NCI-H128 (cell line): Measurements from ENCODE around the gene EFNB1.

Source experiments
- DNase-seq: peaks from one replicate; lab custom pipeline; 2025; ENCODE audit not compliant: unreplicated experiment; lab: John Stamatoyannopoulos, UW

EFNB1 gene

DNA sequence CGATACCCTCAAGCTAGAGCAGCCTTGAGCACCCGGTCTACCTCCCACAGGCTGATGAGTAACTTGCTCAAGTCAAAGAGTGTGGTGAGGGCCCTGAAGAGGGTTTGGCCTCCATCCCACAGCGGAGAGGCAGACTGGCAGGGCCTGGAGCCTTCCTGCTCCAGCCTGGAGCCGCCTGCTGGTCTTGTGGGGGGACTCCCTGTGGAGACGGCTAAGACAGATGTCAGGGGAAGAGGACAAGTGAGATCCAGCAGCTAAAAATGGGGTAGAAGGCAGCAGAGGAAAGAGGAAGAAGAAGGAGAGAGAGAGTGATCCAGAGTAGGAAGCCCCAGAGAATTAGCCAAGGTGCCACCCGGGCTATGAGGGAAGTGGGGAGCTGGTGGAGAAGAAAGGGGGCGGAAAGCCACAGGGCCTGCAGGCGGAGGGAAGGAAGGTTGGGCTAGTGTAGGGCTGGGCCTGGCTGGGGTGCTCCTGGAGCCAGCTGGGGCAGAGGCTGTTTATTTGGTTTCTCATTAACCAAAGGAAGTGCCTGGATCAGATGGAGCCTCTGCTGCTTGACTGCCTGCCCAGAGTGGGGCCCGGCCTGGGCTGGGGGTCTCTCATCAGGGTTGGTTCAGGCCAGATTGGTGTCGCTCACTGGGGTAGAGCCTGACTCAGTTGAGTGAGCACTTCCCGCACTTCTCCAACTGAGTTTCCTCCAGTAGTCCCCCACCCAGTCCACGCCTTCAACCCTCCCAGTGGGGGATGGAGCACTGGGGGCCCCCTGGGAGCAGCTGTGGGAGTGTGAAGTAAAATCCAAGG, 14.2 kb downstream of the EFNB1 start:
- no peak for DNase-seq

DNA sequence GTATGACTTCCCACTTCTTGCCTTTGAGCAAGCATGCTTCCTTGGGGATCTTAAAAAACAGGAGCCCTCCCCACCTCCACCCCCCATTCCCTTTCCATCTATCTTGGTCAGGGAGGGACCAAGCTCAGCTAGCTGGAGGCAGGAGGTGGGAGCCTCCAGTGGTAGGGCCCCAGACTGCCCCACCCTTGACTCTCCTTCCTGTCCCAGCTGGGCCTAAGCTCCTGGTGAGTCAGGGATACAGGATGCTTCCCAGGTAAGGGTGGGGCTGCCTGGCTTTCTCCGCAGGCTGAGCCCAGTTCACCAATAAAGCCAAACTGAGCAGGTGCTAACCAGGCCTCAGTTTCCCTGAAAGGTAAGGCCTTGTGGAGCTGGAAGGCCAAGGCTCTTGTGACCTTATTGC, 15.2 kb downstream of the EFNB1 start:
- DNase-seq = no peak

DNA sequence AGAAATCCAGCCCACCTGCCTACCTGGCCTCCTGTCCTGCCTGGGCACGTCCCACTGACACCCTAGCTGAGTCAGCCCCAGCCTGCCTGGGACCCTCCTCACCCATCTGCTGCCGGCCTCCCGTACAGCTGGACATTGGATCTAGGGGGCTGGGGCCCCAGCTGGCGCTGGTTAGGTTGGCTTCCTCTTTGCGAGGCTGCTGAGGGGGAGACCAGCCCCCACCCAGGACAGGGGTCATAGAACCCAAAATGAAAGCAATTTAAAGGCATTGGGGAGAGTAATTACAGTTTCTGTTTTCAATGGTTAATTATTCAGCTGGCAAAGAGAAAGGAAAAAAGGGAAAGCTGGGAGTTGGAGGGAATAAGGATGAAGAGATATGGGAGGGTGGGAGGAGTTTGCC, 15.8 kb downstream of the EFNB1 start:
- DNase-seq = no peak

DNA sequence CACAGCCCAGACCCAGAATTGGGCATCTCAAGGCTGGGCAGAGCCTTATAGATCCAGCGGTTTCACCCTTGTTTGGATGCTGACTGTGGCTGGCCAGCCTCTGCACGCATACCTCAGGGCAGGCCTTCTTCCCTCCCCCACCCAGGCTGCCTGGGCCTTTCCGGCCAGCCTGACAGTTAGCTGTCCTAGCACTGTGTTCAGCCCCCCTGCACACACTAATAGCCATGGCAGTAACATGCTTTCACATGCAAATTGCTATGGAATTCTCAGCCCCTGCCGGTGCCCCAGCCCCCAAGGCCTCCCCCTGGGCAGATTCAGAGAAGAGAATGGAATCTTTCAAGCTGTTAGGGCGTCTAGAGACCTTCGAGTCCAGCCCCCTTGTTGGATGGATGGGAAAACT, 17.7 kb downstream of the EFNB1 start:
- DNase-seq = no peak

DNA sequence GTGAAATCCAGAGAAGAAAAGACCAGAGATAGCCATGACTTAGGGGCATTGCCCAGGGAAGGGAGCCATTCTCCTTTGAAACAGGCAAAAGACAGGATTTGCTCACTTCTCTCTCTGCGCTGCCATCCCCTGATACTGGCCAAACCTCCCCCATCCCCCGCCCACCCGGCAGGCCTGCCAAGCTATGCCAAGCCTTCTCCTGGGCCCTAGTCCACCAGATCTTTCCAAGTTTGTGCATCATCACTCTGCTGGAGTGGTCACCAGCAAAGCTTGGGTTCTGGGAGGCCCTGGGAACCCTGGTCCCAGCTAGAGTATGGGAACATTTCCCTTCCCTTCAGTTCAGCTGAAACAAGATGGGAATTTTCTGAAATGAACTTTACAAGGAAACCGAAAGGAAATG, 18.4 kb downstream of the EFNB1 start:
- no peak for DNase-seq

DNA sequence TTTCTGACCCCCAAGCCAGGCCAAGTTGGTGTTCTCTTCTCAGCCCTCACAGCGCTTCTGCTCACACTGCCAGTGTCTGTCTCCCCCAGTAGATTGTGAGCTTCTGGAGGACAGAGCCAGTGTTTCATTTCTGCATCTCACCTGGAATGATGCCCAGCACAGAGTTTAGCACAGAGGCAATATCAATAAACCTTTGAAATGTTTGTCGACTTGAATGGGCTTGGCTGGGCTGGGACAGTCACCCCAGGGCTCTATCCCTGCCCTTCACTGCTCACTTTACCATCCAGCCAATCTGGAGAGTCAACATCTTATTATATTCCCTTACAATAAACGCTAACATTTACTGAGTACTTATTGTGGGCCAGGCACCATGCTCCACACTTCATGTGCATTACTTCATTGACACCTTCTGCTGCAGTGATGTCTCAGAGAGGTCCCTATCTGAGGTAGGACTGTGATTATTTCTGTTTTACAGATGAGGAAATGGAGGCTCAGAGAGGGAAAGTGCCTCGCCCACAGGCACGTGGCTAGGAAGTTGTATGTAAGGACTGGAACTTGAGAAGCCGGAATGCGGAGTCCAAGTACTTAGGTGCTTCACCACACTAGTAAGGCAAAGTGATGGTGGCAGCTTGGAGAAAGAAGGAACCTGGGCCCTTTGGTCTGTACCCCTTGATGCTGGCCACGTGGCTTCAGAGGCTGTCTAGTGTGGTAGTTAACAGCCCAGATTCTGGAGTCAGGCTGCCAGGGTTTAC, 19.5 kb downstream of the EFNB1 start:
- no peak for DNase-seq

DNA sequence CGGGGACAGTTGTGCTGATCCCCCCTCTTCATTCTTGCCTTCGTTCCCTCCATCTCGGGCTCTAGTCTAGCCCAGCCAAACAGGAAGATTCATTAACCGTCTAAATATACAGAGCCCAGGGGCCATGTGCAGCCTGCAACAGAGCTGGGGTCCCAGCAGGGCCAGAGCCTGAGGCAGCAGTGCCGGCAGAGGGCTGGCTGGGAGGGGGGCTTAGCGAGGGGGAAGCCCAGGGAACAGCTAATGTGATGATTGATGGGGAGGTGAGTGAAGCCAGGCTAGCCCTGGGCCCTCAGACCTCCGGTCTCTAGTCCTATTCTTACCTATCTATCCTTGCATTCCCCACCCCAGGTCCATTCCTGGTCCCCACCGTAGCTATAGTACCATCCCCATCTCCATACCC, 22.3 kb downstream of the EFNB1 start:
- no peak for DNase-seq

DNA sequence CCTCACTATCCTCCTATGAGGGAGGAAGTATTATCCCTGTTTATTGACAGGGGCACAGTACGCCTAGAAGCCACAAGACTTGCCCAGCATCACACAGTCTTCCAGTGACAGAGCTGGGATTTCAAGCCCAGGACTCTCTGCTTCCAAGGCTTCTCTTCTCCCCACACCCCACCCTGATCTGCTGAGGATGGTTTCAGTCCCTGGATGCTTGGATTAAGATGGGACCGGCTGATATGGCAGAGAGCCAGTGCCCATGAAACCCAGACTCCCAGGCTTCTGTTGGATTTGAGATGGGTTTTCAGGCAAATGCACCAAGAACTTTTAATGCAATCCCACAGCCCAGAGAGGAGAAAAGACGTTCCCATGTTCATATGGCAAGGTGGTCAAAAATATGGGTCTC, 23.2 kb downstream of the EFNB1 start:
- DNase-seq = no peak

DNA sequence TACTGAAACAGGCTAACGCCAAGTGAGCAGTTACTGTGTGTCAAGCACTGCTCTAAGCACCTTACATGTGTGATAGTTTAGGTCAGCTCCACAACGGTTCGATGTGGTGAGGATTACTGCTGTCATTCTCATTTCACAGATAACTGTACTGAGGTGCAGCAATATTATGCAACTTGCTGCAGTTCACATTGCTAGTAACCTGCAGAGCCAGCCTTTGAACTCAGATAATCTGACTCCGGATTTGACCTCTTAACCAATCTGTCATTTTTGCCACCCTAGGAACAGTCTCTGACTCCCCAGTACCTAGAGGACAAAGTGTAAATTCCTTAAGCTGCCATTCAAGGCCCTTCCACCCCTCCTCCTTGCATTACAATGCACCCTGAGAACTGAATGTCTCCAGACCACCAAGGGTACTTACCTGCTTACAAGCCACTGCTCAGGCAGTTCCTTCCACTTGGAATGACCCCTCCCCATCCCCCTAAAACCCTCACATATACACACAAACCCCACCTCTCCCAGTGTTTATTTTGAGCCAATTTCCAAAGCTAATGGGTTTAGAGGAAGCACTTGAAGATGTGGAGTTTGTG, 24.9 kb downstream of the EFNB1 start:
- no peak for DNase-seq

DNA sequence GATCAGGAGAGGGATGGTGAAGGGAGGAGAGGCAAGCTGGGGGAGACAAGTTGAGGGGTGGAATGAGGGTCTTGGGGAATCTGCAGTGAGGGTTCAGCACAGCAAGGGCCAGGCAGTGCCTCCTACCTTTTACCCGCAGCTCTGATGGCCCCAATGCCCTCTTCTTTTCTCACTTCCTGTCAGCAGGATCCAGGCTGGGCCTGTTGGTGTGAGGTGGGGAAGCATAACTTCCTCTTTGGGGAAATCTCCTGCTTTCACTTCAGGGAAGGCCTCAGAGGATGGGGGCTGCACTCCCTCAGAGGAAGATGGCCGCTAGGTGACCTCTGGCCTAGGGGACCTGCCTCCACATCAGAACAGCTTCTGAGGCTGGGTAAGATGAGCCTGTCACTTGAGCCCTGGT, 36.5 kb downstream of the EFNB1 start:
- no peak for DNase-seq

DNA sequence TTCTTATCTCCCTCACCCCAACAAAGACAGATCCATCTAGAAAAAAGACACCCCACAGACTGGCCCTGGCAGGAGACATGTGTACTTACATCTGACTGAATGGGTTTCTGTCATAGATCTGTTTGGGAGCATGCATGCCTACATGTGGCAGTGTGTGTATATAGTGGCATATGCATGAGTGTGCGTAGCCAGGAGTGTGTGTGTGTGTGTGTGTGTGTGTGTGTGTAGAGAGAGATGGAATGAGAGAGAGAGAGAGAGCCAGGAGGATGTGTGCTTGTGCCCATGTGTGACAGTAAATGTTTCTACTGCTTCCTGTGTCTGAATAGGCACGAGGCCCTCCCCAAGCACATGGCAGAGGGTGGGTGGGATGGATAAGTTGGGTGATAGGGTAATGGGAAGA, 37.1 kb downstream of the EFNB1 start:
- DNase-seq = no peak

DNA sequence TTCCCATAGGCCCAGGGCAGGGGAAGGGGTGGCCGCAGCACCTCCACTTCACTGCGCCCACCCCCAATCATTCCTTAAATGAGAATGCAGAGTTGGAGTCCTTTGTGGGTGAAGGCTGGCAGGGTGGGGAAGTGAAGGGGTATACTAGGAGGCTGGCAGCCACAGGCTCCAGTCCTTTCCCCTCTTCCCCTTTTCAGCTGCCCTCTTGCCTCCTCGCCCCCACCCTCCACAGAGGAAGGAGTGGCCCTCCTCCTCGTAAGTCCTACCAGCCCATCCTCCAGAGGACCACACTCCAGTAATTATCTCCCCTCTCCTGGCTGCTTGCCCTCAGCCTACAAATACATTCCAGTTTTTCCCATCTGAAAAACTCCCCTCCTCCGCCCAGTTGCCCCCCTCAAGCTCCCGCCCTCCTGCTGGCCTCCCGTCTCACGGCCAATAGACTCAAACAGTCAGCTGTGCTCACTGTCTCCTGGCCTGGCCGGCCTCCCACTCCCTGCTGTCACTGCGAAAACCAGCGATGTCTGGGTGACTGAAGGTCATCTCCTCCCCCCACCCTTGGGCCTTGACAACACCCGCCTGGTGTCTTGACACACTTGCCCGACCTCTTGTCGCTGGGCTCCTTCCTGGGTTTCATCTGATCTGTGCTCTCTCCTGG, 38.8 kb downstream of the EFNB1 start:
- no peak for DNase-seq

DNA sequence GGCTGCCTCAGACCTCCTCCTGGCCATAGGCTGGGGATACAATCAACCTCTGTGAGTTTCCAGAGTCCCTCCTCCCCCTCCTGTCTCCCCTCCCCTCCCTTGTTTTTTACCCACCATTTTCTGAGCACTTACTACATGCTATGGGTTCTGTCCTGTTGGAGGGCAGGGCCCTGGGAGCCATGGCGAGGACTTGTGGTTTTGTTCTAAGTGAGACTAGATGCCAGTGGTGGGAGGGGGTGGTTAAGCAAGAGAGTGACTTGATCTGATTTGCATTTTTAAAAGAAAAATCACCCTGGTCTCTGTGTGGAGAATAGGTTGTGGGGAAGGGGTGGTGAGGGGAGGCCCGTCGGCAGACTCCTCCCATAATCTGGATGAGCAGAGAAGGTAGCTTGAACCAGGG, 39.5 kb downstream of the EFNB1 start:
- DNase-seq = no peak

DNA sequence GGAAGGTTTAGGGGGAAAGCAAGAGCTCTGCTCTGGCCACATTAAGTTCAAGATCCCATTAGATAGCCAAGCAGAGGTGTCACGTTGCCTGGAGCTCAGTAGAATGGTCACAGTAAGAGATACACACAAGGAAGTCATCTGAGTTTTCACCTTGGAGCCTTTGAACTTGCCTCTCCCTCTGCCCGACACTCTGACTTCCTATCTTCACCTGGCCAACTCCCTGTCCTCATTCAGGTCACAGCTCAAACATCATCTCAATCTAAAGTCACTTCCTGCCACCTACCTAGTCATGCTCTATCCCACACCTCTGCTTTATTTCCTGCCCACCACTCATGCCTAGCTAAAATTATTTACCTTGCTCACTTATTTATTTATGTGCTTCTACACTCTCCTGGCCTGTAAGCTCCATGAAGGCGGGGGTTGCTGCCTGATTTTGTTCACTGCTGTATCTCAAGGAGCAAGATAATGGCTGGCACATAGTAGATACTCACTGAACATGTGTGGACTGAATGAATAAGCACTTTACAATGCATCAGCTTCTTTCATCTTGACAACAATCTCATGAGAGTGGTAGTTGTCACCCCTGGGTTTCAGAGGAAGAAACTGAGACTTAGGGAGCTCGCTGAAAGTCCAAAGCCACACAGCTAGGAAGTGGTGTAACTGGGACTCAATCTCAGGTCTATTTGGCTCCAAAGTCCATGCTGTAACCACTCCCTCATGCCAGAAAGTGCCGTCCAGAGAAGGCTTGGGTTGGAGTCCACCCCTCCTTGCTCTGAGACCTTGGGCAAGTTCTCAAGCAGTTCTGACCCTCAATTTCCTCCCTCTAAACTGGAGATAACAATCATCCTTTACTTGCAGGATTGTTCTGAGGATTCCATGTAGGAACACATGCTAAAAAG, 40.3 kb downstream of the EFNB1 start:
- DNase-seq = no peak

DNA sequence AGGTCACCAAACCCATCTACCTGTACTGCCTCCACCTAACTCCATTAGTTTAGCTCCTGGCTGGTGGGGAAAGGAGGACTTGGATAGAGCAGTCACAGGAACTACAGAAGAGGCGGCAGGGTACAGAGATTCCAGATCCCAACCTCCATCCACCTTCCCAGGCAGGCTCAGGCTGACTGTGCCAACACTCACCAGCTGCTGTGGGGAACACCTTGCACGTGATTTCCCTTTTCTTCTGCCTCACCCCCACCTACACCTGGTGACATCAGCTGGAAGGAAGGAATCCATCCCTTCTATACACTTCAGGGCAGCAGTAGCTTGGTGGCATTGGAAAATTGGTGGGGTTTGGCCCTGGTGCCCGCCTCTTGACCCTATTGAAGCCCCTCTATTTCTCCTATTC, 41.5 kb downstream of the EFNB1 start:
- DNase-seq = no peak

DNA sequence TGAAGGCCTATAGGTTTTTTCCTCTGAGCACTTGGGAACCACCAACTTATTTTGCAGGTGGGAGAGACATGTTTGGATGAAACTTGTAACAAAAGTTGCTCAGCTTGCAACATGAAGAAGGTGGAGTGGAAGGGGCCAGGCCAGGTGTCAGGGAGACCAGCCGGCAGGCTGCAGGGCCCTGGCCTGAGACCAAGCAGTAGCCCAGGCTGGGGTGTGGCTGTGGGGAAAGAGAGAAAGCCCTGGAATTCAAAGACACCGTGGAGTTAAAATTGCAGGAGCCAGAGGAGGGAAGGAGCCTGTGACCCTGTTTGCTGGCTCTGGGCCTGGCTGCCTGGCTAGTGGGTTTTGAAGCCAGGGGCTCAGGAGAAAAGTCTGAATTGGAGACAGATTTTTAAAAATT, 43.4 kb downstream of the EFNB1 start:
- DNase-seq = no peak

DNA sequence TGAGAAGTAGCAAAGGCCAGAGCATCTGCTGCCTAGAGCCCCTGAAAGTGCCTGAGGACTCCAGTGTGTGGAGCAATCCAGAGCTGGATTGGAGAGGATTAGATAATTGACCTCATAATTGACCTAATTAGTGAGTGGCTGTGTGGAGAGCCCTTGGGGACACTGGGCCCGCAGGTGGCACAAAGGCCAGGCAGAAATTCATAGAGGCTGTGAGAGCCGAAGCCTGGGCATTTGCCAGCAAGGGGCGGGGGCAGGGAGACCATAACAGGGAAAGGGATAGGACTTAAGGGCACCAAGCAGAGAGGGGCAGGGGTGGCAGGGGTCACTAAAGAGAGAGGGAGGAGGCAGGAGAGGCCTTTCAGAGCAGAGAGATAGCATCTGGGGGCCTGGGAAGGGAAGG, 45.3 kb downstream of the EFNB1 start:
- DNase-seq = no peak

DNA sequence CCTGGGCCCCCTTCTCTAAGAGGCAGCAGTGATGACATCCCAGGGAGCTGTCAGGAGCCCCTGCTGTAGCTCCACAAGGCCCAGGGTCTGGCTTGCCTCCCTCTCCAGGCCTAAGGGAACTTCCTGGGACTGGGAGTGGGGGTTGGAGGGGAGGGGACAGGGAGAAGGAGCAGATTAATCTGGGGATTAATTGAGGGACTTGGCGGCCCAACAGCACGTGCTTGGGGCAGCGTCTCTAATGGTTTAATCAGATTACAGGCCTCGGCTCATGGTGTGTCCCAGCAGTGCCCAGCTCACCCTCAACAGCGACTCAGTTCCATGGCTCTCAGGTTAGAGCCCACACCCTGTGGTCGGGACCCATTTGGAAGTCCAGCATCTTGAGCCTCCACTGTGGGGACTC, 47.9 kb downstream of the EFNB1 start:
- DNase-seq = no peak

DNA sequence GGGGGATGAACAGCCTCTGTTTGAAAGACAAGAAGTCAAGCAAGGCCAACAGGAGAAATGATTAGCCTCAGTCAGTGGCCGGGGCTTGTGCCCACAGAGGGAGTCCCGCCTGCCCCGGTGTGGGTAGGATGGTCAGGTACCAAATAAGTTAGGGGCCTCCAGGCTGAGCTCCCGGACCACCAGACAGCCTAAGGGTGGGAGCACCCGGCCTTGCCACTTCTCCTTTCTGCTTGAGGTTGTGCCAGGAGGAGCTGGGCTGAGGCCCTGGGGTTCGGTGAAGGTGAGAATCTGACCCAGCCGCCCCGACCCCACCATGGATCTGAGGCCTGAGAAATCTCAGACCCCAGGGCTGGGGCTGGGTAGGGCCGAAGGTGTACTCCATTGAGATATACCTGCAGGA, 48.8 kb downstream of the EFNB1 start:
- DNase-seq = no peak

DNA sequence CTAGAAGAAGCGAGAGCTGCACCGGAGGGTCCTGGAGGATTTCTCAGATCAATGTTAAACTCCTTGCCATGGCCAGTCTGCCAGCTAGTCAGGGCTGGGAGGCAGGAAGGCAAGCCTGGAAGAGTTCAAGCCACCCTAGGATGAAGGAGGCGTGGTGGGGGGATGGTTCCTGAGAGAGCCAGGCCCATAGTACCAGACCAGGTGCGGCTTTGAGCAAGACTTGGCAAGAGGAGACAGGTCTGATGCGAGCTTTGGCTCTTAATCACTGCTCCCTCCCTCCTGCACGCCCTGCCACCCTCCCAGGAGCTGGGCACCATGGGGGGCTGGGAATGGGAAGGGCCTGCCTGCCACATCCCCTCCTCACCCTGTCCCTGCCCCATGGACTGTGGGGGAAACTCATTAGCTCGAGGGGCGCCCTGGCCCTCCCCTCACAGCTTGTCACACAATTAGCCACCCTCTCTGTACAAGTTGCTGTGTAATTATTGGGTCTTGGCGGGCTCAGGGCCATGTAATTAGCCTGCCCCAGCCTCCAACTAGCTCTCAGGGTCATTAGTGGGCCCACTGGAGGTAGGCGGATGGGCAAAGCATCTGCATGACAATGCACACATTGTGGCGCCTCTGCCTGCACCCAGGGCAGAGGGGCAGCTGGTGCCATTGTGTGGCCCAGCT, 50.3 kb downstream of the EFNB1 start:
- no peak for DNase-seq
